Smooth muscle cell (in vitro differentiated cells): ENCODE data around the gene ZNF385D. TPM values are rescaled to one million over a fixed set of nuclear protein-coding genes. Genes with fewer than 3 reads are reported as not detected.

Experiments
- DNase-seq: peaks from one replicate; lab custom pipeline; 2025; ENCODE audit not compliant: unreplicated experiment; lab: John Stamatoyannopoulos, UW
- H2AFZ ChIP-seq: fragments of 200-600 bp; sonication (generic); 2 replicates; pipeline ENCODE4 v1.6.0; 2016; ENCODE audit warnings: antibody characterized with exemption, low read depth, mild to moderate bottlenecking
- H3F3A ChIP-seq: fragments of 200-600 bp; sonication (generic); 2 replicates; pipeline ENCODE4 v1.6.0; 2017; ENCODE audit warnings: antibody characterized with exemption, low read depth
- H3K27ac ChIP-seq: fragments of 200-600 bp; sonication (generic); 2 replicates; pipeline ENCODE4 v1.5.1; 2016; ENCODE audit warnings: low read depth, mild to moderate bottlenecking
- H3K27me3 ChIP-seq: fragments of 200-600 bp; sonication (generic); 2 replicates; pipeline ENCODE4 v1.6.1; 2016; ENCODE audit warnings: low read depth, mild to moderate bottlenecking
- H3K36me3 ChIP-seq: fragments of 200-600 bp; sonication (generic); 2 replicates; pipeline ENCODE4 v1.5.1; 2016; ENCODE audit warnings: low read depth
- H3K4me1 ChIP-seq: fragments of 200-600 bp; sonication (generic); 2 replicates; pipeline ENCODE4 v1.5.1; 2016; ENCODE audit warnings: low read depth
- H3K4me2 ChIP-seq: fragments of 200-600 bp; sonication (generic); 2 replicates; pipeline ENCODE4 v1.6.0; 2016; ENCODE audit warnings: mild to moderate bottlenecking
- H3K4me3 ChIP-seq: fragments of 200-600 bp; sonication (generic); 2 replicates; pipeline ENCODE4 v1.5.1; 2016; ENCODE audit warnings: mild to moderate bottlenecking
- H3K79me2 ChIP-seq: fragments of 200-600 bp; sonication (generic); 2 replicates; pipeline ENCODE4 v1.6.0; 2016; ENCODE audit warnings: low read depth, mild to moderate bottlenecking
- H3K9ac ChIP-seq: fragments of 200-600 bp; sonication (generic); 2 replicates; pipeline ENCODE4 v1.6.0; 2016; ENCODE audit warnings: low read depth
- H3K9me3 ChIP-seq: fragments of 200-600 bp; sonication (generic); replicated peaks from 2 replicates; pipeline ENCODE4 v1.5.1; 2016; ENCODE audit warnings: low read depth
- H4K20me1 ChIP-seq: fragments of 200-600 bp; sonication (generic); 2 replicates; pipeline ENCODE4 v1.6.0; 2016; ENCODE audit warnings: low read depth
- WGBS: methylation state at CpG from one replicate; pipeline ENCODE4 v1.1.7; 2016; ENCODE audit warnings: low lambda C conversion rate; 5-methylcytosine and 5-hydroxymethylcytosine counted together
- polyA plus RNA-seq: library from polyadenylated mRNA; unstranded; fragments of >200 nt; fragmentation: Nextera tagmentation; extraction: Ambion mirVana; gene quantifications from 2 replicates; pipeline ENCODE4 v1.2.1, GENCODE V29; 2016
- total RNA-seq: library from RNA; depleted of rRNA; stranded (reverse); fragments of >200 nt; gene quantifications from 2 replicates; pipeline ENCODE4 v1.2.3, GENCODE V29; 2014
- TF ChIP-seq, protein P1 (sequence below): fragments of 200-600 bp; sonication (generic); IDR thresholded peaks from 2 replicates; pipeline ENCODE4 v1.5.1; 2017; ENCODE audit warnings: borderline replicate concordance, mild to moderate bottlenecking, antibody characterized with exemption; ENCODE audit not compliant: insufficient read depth, poor library complexity, severe bottlenecking

ZNF385D gene
- total and polyA plus RNA-seq, 2 experiments from 2014 or later = 0.13 to 2.4 TPM

DNA sequence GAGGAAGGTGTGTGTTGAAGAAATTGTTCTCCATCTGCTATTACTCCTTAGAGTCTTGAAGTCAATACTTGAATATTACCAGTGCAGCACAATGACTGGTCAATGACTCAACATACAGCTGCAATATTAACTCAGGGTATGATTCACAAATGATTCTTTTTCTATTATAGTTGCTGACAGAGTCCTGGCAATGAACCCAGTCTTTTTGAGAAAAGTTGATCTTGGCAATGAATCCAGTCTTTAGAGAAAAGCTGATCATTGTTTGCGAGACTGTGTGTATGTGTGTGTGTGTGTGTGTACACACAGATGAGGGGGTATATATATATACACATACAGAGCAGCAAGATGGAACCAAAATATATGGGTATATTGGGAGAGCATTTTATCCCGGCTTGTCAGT is 315.1 kb downstream of the ZNF385D start:
- Histone ChIP-seq H3K9ac (no peak overlapping the region), H3K9me3 (no peaks in the 10 kb centered on the region), H3K79me2 (no peaks in the 10 kb centered on the region), H4K20me1 (no peaks in the 10 kb centered on the region), H3K4me3 (no peak overlapping the region), H3K27ac (no peak overlapping the region), H3F3A (no peaks in the 10 kb centered on the region), H3K4me2 (no peak overlapping the region), H3K36me3 (no peaks in the 10 kb centered on the region), H3K4me1 (no peaks in the 10 kb centered on the region), H3K27me3 (no peaks in the 10 kb centered on the region), H2AFZ (no peak overlapping the region)
- WGBS = 94% methylated on average over 2 of the region's 2 CpGs
- TF ChIP-seq, protein P1, sequence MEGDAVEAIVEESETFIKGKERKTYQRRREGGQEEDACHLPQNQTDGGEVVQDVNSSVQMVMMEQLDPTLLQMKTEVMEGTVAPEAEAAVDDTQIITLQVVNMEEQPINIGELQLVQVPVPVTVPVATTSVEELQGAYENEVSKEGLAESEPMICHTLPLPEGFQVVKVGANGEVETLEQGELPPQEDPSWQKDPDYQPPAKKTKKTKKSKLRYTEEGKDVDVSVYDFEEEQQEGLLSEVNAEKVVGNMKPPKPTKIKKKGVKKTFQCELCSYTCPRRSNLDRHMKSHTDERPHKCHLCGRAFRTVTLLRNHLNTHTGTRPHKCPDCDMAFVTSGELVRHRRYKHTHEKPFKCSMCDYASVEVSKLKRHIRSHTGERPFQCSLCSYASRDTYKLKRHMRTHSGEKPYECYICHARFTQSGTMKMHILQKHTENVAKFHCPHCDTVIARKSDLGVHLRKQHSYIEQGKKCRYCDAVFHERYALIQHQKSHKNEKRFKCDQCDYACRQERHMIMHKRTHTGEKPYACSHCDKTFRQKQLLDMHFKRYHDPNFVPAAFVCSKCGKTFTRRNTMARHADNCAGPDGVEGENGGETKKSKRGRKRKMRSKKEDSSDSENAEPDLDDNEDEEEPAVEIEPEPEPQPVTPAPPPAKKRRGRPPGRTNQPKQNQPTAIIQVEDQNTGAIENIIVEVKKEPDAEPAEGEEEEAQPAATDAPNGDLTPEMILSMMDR = no peak
- no peak for DNase-seq

DNA sequence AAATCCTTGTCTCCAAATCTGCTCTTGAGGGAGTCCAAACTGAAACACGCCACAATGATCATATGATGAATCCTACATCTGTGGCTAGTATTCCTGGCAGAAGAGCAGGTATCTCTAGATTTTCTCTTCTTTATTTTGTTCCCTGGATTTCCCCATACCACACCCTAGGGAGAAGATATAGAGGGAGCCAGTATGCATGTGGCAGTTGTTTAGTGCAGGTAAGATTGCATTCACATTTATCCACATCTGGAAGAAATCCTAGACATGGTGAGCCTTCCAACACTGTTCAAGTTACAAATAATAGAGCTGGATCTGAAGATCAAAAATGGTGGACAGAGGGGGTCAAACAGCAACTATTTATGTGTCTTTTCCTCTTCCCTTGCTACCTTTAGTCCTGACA is 316.7 kb downstream of the ZNF385D start:
- 100% methylated on average over 1 of the region's 1 CpG for WGBS
- Histone ChIP-seq H3K79me2 (no peaks in the 10 kb centered on the region), H3K27me3 (no peaks in the 10 kb centered on the region), H3K9me3 (no peaks in the 10 kb centered on the region), H3K4me3 (no peak overlapping the region), H3K27ac (no peak overlapping the region), H3K4me1 (no peaks in the 10 kb centered on the region), H3F3A (no peaks in the 10 kb centered on the region), H4K20me1 (no peaks in the 10 kb centered on the region), H3K4me2 (no peak overlapping the region), H3K36me3 (no peaks in the 10 kb centered on the region), H2AFZ (no peak overlapping the region), H3K9ac (no peak overlapping the region)
- TF ChIP-seq, protein P1 = no peak
- DNase-seq = no peak

DNA sequence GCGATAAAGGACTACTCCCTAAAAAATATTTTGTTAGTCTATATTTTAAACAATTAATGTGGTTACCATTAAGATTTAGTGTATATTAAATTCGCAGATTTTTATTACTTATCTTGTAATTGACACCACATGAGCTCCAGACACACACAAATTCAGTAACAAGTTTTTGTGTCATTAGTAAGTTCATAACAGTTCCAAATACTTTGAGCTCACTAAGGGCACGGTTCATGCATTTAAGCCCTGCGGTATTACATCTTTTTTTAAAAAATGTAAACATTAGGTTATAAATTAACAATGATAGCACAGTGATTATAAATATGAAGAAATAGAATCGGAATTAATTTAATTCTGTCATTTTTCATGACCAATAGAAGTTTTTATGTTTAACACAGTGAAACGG is 317.3 kb downstream of the ZNF385D start:
- 94% methylated on average over 6 of the region's 6 CpGs for WGBS

GRCh38 chr3:21426920-21427319 is 324.1 kb downstream of the ZNF385D start:
- H3K4me3 ChIP-seq = no peak overlapping the region
- H3K4me2 ChIP-seq = no peak overlapping the region
- H3K36me3 ChIP-seq = no peaks in the 10 kb centered on the region
- no peak overlapping the region for H2AFZ ChIP-seq
- no peak overlapping the region for H3K27ac ChIP-seq
- H3K27me3 ChIP-seq = no peaks in the 10 kb centered on the region
- H3K79me2 ChIP-seq = no peaks in the 10 kb centered on the region
- WGBS = 82% methylated on average over 4 of the region's 4 CpGs
- H4K20me1 ChIP-seq = no peaks in the 10 kb centered on the region
- H3K4me1 ChIP-seq = no peaks in the 10 kb centered on the region
- H3F3A ChIP-seq = no peaks in the 10 kb centered on the region
- no peaks in the 10 kb centered on the region for H3K9me3 ChIP-seq
- TF ChIP-seq, protein P1 = no peak
- no peak overlapping the region for H3K9ac ChIP-seq
- no peak for DNase-seq

More for the DNA sequence above, 317.3 kb downstream of the ZNF385D start:
- Histone ChIP-seq H3K4me3 (no peak overlapping the region), H3K27ac (no peak overlapping the region), H3K79me2 (no peaks in the 10 kb centered on the region), H3F3A (no peaks in the 10 kb centered on the region), H3K9me3 (no peaks in the 10 kb centered on the region), H3K9ac (no peak overlapping the region), H2AFZ (no peak overlapping the region), H3K27me3 (no peaks in the 10 kb centered on the region), H4K20me1 (no peaks in the 10 kb centered on the region), H3K36me3 (no peaks in the 10 kb centered on the region), H3K4me1 (no peaks in the 10 kb centered on the region), H3K4me2 (no peak overlapping the region)
- TF ChIP-seq, protein P1 = no peak
- DNase-seq = no peak
